Adrenal gland (tissue), 5 donors: ENCODE data around the gene DEGS2.

Experiments used
- CTCF ChIP-seq, 6 experiments: fragments of 450-650 bp in 4 of 6; fragments of 200-600 bp in 2 of 6; sonication (generic) in 1 of 6; IDR thresholded peaks; 1 replicate in 5 of 6; 2 replicates in 1 of 6; pipeline versions ENCODE4 v1.5.1 to v1.8.0; 2016 to 2021; ENCODE audit warnings: antibody characterized with exemption in 6 of 6, mild to moderate bottlenecking in 2 of 6, moderate library complexity in 1 of 6
- POLR2A ChIP-seq, 2 donors: fragments of 450-650 bp; IDR thresholded peaks; one replicate each; pipeline ENCODE4 v1.6.1; 2017; ENCODE audit warnings: antibody characterized with exemption in 2 of 2, mild to moderate bottlenecking in 2 of 2, moderate library complexity in 1 of 2
- donor health status: DM: no; HTN: no; CAD: no.

DNA sequence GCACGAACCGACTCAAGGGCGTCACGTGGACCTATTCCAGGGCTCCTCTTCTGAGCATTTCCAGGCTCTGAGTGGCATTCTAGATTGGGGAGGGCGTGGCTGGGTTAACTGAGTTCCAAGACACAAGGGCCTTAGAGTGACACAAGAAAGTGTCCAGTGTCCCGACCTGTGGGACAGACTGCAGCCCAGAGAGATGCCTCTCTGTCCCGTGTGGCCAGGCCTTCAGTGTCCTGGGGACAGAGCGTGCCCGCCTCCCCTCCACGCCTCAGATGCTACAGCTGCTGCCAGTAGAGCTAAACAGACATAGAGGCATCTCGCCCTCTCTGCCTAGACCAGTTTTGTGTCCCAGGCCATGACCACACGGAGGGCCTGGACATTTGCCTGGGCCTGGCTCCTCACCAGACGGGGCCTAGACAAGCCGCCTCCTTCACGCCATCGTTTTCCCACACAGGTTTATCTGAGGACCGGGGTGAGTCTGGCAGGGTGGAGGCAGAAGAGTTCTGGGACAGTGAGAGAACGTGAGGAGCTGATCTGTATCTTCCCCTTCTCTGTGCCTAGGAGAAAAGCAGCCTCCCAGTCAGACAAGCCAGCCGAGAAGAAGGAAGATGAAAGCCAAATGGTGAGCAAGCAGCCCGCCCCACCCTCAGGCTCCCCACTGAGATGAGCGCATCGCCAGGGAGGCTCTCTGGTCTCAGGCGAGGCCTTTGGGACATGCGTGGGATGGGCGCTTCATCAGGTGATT is 27.1 kb downstream of the DEGS2 start:
- TF ChIP-seq CTCF (IDR thresholded peaks at IDR 0.05), result no peak
- TF ChIP-seq POLR2A (IDR thresholded peaks at IDR 0.05), result no peak
